ENCODE results near the gene NPFFR1. TPM values are rescaled to one million over a fixed set of nuclear protein-coding genes. Genes with fewer than 3 reads are reported as not detected.

The NPFFR1 gene
- total and polyA plus RNA-seq, 10 of the 15 experiments (the other 5 are each of a cell fraction or from before 2014, with no cell fraction given): 0.03 TPM; not detected in 9

GRCh38 chr10:70306181-70306705 is 22.4 kb upstream of the NPFFR1 start (continued):
- no peak for TF ChIP-seq JUNB (IDR thresholded peaks at IDR 0.05)
- TF ChIP-seq ELK1 (IDR thresholded peaks at IDR 0.05; ENCODE audit: low read depth, low read length): no peak
- TF ChIP-seq SRF (IDR thresholded peaks at IDR 0.05; ENCODE audit: low read depth in 2 of 2, low read length in 2 of 2): no peak
- no peak for TF ChIP-seq ZBTB4 (CRISPR knock-in tag; IDR thresholded peaks at IDR 0.05)
- TF ChIP-seq, protein P1, sequence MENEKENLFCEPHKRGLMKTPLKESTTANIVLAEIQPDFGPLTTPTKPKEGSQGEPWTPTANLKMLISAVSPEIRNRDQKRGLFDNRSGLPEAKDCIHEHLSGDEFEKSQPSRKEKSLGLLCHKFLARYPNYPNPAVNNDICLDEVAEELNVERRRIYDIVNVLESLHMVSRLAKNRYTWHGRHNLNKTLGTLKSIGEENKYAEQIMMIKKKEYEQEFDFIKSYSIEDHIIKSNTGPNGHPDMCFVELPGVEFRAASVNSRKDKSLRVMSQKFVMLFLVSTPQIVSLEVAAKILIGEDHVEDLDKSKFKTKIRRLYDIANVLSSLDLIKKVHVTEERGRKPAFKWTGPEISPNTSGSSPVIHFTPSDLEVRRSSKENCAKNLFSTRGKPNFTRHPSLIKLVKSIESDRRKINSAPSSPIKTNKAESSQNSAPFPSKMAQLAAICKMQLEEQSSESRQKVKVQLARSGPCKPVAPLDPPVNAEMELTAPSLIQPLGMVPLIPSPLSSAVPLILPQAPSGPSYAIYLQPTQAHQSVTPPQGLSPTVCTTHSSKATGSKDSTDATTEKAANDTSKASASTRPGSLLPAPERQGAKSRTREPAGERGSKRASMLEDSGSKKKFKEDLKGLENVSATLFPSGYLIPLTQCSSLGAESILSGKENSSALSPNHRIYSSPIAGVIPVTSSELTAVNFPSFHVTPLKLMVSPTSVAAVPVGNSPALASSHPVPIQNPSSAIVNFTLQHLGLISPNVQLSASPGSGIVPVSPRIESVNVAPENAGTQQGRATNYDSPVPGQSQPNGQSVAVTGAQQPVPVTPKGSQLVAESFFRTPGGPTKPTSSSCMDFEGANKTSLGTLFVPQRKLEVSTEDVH (IDR thresholded peaks at IDR 0.05; ENCODE audit: low read depth, partially characterized antibody): no peak
- no peak for TF ChIP-seq CHD1 (IDR thresholded peaks at IDR 0.05; ENCODE audit: low read depth, low read length)
- no peak for TF ChIP-seq CBX5 (IDR thresholded peaks at IDR 0.05; ENCODE audit: low read depth)
- TF ChIP-seq SMC3 (IDR thresholded peaks at IDR 0.05; ENCODE audit: borderline replicate concordance, low read length): no peak
- TF ChIP-seq RFX5 (IDR thresholded peaks at IDR 0.05; ENCODE audit: low read depth, low read length): no peak
- no peak for TF ChIP-seq EP300 (IDR thresholded peaks at IDR 0.05; ENCODE audit: borderline replicate concordance in 1 of 2, control insufficient read depth in 1 of 2, low read depth in 2 of 2, low read length in 2 of 2)
